Nephron progenitor cell (in vitro differentiated cells): Measurements from ENCODE around the gene METTL25.

Experiments
- DNase-seq: peaks from one replicate; pipeline ENCODE4 v3.0.0; 2021
- H3K27ac Mint-ChIP-seq: 2 replicates; pipeline ENCODE4 v1.8.0; 2021; ENCODE audit warnings: mild to moderate bottlenecking, moderate library complexity, mixed read lengths
- H3K27me3 Mint-ChIP-seq: 2 replicates; pipeline ENCODE4 v1.8.0; 2021; ENCODE audit warnings: mild to moderate bottlenecking, low read depth, mixed read lengths; ENCODE audit not compliant: poor library complexity
- H3K36me3 Mint-ChIP-seq: 2 replicates; pipeline ENCODE4 v1.8.0; 2021; ENCODE audit warnings: low read depth, mixed read lengths
- H3K4me1 Mint-ChIP-seq: 2 replicates; pipeline ENCODE4 v1.8.0; 2021; ENCODE audit warnings: mixed read lengths
- H3K4me3 Mint-ChIP-seq: 2 replicates; pipeline ENCODE4 v1.8.0; 2021; ENCODE audit warnings: mild to moderate bottlenecking, moderate library complexity, mixed read lengths
- H3K9me3 Mint-ChIP-seq: 2 replicates; pipeline ENCODE4 v1.8.0; 2021; ENCODE audit warnings: mild to moderate bottlenecking, moderate library complexity, mixed read lengths
- CTCF ChIP-seq: fragments of 200-600 bp; sonication (generic); IDR thresholded peaks from 2 replicates; pipeline ENCODE4 v1.5.0; 2021; ENCODE audit warnings: antibody characterized with exemption

METTL25 gene

DNA sequence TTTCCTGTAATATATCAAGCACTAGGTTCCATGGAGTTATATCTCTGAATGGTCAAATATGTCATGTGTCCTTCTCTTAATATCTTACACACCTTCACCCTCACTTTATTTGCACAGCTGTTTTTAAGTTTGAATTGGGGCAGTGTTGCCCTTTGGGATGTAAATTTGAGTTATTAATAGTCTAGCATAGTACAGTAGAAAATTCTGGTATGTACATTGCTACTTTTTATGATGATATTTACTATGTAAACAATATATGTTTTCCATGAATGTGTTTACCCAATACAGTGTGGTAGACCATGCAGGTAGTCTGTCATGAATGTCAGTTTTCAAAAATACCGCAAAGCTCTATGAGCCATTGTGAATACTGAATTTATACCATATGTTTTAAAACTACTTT lies 50.5 kb downstream of the METTL25 start:
- TF ChIP-seq CTCF = no peak
- DNase-seq = no peak
- Mint-ChIP-seq H3K9me3 (no peaks in the 10 kb centered on the region), H3K36me3 (no peaks in the 10 kb centered on the region), H3K27me3 (peaks cover 2% of the 10 kb centered on the region), H3K4me3 (no peak overlapping the region), H3K27ac (no peak overlapping the region), H3K4me1 (no peaks in the 10 kb centered on the region)

GRCh38 chr12:82411546-82412230 lies 53.4 kb downstream of the METTL25 start:
- H3K27me3 Mint-ChIP-seq = peaks cover 2% of the 10 kb centered on the region
- no peak for TF ChIP-seq CTCF
- H3K4me3 Mint-ChIP-seq = no peak overlapping the region
- no peak overlapping the region for H3K27ac Mint-ChIP-seq
- H3K9me3 Mint-ChIP-seq = no peaks in the 10 kb centered on the region
- no peak for DNase-seq
- no peaks in the 10 kb centered on the region for H3K36me3 Mint-ChIP-seq
- no peaks in the 10 kb centered on the region for H3K4me1 Mint-ChIP-seq

DNA sequence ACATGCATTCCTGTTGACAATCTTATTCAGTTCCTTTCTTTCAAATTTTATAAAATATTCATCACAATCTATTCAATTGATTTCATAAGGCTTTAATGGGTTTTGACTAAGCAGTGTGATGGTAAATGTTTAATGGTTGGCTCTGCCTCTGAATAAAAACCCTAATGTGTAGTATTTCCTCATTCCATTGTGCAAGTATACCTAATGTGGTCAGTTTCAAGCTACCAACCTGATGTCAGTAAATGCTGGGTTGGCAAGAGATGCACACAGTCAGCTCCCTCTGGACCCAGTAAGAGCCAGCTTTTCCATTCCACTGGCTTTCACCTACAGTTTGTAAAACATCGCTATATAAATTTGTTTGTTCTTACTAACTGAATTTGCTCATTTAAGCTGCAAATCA lies 53.9 kb downstream of the METTL25 start:
- no peaks in the 10 kb centered on the region for H3K9me3 Mint-ChIP-seq
- no peaks in the 10 kb centered on the region for H3K4me1 Mint-ChIP-seq
- no peak for TF ChIP-seq CTCF
- peaks cover 2% of the 10 kb centered on the region for H3K27me3 Mint-ChIP-seq
- no peak overlapping the region for H3K4me3 Mint-ChIP-seq
- H3K27ac Mint-ChIP-seq = no peak overlapping the region
- H3K36me3 Mint-ChIP-seq = no peaks in the 10 kb centered on the region
- DNase-seq = no peak

- DNase-seq = no peak
- no peak for TF ChIP-seq CTCF
- H3K9me3 Mint-ChIP-seq = no peaks in the 10 kb centered on the region
- no peak overlapping the region for H3K27ac Mint-ChIP-seq
- no peak overlapping the region for H3K4me3 Mint-ChIP-seq
- H3K27me3 Mint-ChIP-seq = peaks cover 2% of the 10 kb centered on the region
- no peaks in the 10 kb centered on the region for H3K4me1 Mint-ChIP-seq
- H3K36me3 Mint-ChIP-seq = no peaks in the 10 kb centered on the region
These were observed 55.7 kb downstream of the METTL25 start for GRCh38 chr12:82414044-82414443.

DNA sequence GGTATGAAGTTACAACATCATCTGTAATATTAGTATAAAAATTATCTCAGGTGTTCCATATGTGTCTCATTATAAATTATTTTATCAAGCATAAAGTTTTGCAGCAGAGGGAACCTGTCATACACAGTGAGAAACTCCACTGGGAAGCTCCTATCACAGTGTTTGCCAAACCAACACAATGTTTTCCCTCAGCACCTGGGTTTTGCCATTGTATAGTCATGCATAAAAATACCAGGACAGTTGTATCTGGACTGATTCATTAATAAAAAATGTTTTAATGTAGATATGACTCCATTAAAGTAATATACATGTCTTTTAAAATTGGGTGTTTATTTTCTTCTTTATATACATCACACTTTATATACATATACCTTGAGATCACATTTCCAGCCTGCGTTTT lies 56.6 kb downstream of the METTL25 start:
- no peak for DNase-seq
- Mint-ChIP-seq H3K4me1 (no peaks in the 10 kb centered on the region), H3K27ac (no peak overlapping the region), H3K36me3 (peaks cover 2% of the 10 kb centered on the region), H3K4me3 (no peak overlapping the region), H3K9me3 (peaks cover 3% of the 10 kb centered on the region), H3K27me3 (peaks cover 2% of the 10 kb centered on the region)
- TF ChIP-seq CTCF = no peak

- Mint-ChIP-seq H3K36me3 (peaks cover 7% of the 10 kb centered on the region), H3K27me3 (peaks cover 2% of the 10 kb centered on the region), H3K4me3 (no peak overlapping the region), H3K27ac (no peak overlapping the region), H3K4me1 (no peaks in the 10 kb centered on the region), H3K9me3 (peaks cover 7% of the 10 kb centered on the region)
- TF ChIP-seq CTCF = no peak
- no peak for DNase-seq
These were observed 57.1 kb downstream of the METTL25 start for GRCh38 chr12:82415402-82415801.
